K562 (cell line): Measurements from ENCODE around the gene TUBB6. TPM values are rescaled to one million over a fixed set of nuclear protein-coding genes. Genes with fewer than 3 reads are reported as not detected.

Source experiments
- ATAC-seq: fragments of 200-7000 bp; cut with Tn5 transposase; 3 replicates; pipeline ENCODE4 v1.9.1; 2020; ENCODE audit warnings: moderate library complexity
- BruUV-seq: library from RNA; stranded (reverse); fragments of 400-500 nt; replicated peaks from 2 replicates; lab custom pipeline; 2021; lab: Mats Ljungman, UMichigan
- CTCF ChIA-PET: fragments of 300-600 bp; formaldehyde crosslinking; extraction: SDS; loops from one replicate; lab custom pipeline; 2021; ENCODE audit warnings: low intra/inter-chr PET ratio; lab: Yijun Ruan, JAX
- POLR2A ChIA-PET: fragments of 300-600, 350-650 bp; sonication (Branson Sonifier 250); formaldehyde crosslinking; extraction: SDS; loops from one replicate; lab custom pipeline; 2021; ENCODE audit warnings: antibody characterized with exemption, inconsistent platforms; lab: Yijun Ruan, JAX
- DNase-seq, 4 experiments: peaks; one replicate each; pipeline versions ENCODE4 v3.0.0 to v3.0.0-alpha.2; 2011 to 2018; ENCODE audit warnings: low spot score in 3 of 4, mixed read lengths in 3 of 4; ENCODE audit errors: extremely low read depth in 1 of 4
- FAIRE-seq: peaks from 2 replicates; lab custom pipeline; 2011; peaks lifted over from hg19 to GRCh38; lab: Jason Lieb, UNC
- H2AFZ ChIP-seq: 2 replicates; pipeline ENCODE4 v1.6.0; 2011; ENCODE audit warnings: low read depth, low read length, control low read depth, inconsistent platforms
- H3K27ac ChIP-seq: fragments of 200-600 bp; 3 replicates; pipeline ENCODE4 v1.8.0; 2011; ENCODE audit warnings: low read depth, mild to moderate bottlenecking, control low read depth, inconsistent platforms, low read length, moderate library complexity, mixed read lengths; ENCODE audit errors: extremely low read depth
- H3K27me3 ChIP-seq, 2 experiments: fragments of 300-600 bp in 1 of 2; 2 replicates in 1 of 2; 3 replicates in 1 of 2; pipeline versions ENCODE4 v1.6.0 to v1.8.0; 2011; ENCODE audit warnings: inconsistent platforms in 2 of 2, low read length in 2 of 2, mild to moderate bottlenecking in 1 of 2, mixed read lengths in 1 of 2, moderate library complexity in 1 of 2; ENCODE audit not compliant: control insufficient read depth in 2 of 2, insufficient read depth in 2 of 2
- H3K36me3 ChIP-seq: fragments of 300-600 bp; 3 replicates; pipeline ENCODE4 v1.8.0; 2011; ENCODE audit warnings: mild to moderate bottlenecking, low read length, inconsistent platforms; ENCODE audit not compliant: control insufficient read depth, insufficient read depth
- H3K4me1 ChIP-seq, 2 experiments: fragments of 200-600 bp in 1 of 2; replicated peaks in 1 of 2; 2 replicates in 1 of 2; 3 replicates in 1 of 2; pipeline versions ENCODE4 v1.5.1 to v1.8.0; 2011; ENCODE audit warnings: inconsistent platforms in 2 of 2, low read length in 2 of 2, mild to moderate bottlenecking in 1 of 2, mixed read lengths in 1 of 2, moderate library complexity in 1 of 2; ENCODE audit not compliant: control insufficient read depth in 2 of 2, insufficient read depth in 2 of 2
- H3K4me2 ChIP-seq: 2 replicates; pipeline ENCODE4 v1.6.1; 2011; ENCODE audit warnings: low read length, control low read depth, inconsistent platforms, mixed read lengths; ENCODE audit not compliant: insufficient read depth
- H3K4me3 ChIP-seq: fragments of 200-600 bp; sonication (generic), shearing (Covaris generic); 2 replicates; pipeline ENCODE4 v1.5.1; 2016; ENCODE audit warnings: control low read depth, inconsistent platforms
- H3K79me2 ChIP-seq: fragments of 200-600 bp; 3 replicates; pipeline ENCODE4 v1.8.0; 2011; ENCODE audit warnings: low read length, inconsistent platforms; ENCODE audit not compliant: control insufficient read depth, insufficient read depth
- H3K9ac ChIP-seq, 2 experiments: 2 replicates each; pipeline versions ENCODE4 v1.6.0 to v1.6.1; 2011; ENCODE audit warnings: low read depth in 2 of 2, low read length in 2 of 2, control low read depth in 1 of 2, inconsistent platforms in 1 of 2, mild to moderate bottlenecking in 1 of 2, mixed read lengths in 1 of 2; ENCODE audit not compliant: insufficient read depth in 1 of 2
- H3K9me1 ChIP-seq: one replicate; pipeline ENCODE4 v1.6.0; 2011; ENCODE audit warnings: inconsistent platforms, mild to moderate bottlenecking, low read length, moderate library complexity; ENCODE audit not compliant: control insufficient read depth, insufficient read depth
- H3K9me3 ChIP-seq: replicated peaks from 2 replicates; pipeline ENCODE4 v1.5.1; 2011; ENCODE audit warnings: low read depth, low read length, inconsistent platforms; ENCODE audit not compliant: control insufficient read depth, insufficient read depth
- H4K20me1 ChIP-seq: replicated peaks from 2 replicates; pipeline ENCODE4 v1.6.1; 2011; ENCODE audit warnings: low read length, inconsistent platforms, mixed read lengths; ENCODE audit not compliant: control insufficient read depth, insufficient read depth
- CBX3 ChIP-seq, 2 experiments: IDR thresholded peaks; 1 replicate in 1 of 2; 2 replicates in 1 of 2; pipeline ENCODE4 v1.6.1; 2012; ENCODE audit warnings: inconsistent platforms in 2 of 2, low read length in 2 of 2, borderline replicate concordance in 1 of 2, control low read depth in 1 of 2
- DPF2 ChIP-seq: fragments of 450-650 bp; IDR thresholded peaks from 2 replicates; pipeline ENCODE4 v1.6.1; 2016
- ESRRA ChIP-seq: fragments of 450-650 bp; IDR thresholded peaks from 2 replicates; pipeline ENCODE4 v1.6.1; 2014; ENCODE audit warnings: low read depth, mild to moderate bottlenecking, moderate library complexity, borderline replicate concordance
- FOXK2 ChIP-seq, 2 experiments: fragments of 450-650 bp; IDR thresholded peaks in 1 of 2; conservative IDR thresholded peaks in 1 of 2; 2 replicates each; pipeline ENCODE4 v1.6.1; 2016; ENCODE audit warnings: low read depth in 2 of 2, mild to moderate bottlenecking in 1 of 2
- GATA2 ChIP-seq: sonication (generic); formaldehyde crosslinking; IDR thresholded peaks from 2 replicates; pipeline ENCODE4 v1.4.0; 2020; ENCODE audit warnings: mild to moderate bottlenecking, missing genetic modification reagents
- JUND ChIP-seq, 2 experiments: IDR thresholded peaks; 2 replicates in 1 of 2; 3 replicates in 1 of 2; pipeline ENCODE4 v1.6.1; 2011; ENCODE audit warnings: borderline replicate concordance in 2 of 2, low read depth in 2 of 2, low read length in 2 of 2, improper control_type of control experiment in 1 of 2, missing biosample characterization in 1 of 2, missing genetic modification characterization in 1 of 2, missing genetic modification reagents in 1 of 2
- MAFG ChIP-seq: fragments of 450-650 bp; conservative IDR thresholded peaks from 2 replicates; pipeline ENCODE4 v1.6.1; 2016; ENCODE audit warnings: missing genetic modification characterization, missing compliant biosample characterization
- PHF21A ChIP-seq: fragments of 450-650 bp; IDR thresholded peaks from 2 replicates; pipeline ENCODE4 v1.6.1; 2017; ENCODE audit warnings: low read depth, borderline replicate concordance
- RCOR1 ChIP-seq, 2 experiments: IDR thresholded peaks; 2 replicates each; pipeline ENCODE4 v1.6.1; 2012; ENCODE audit warnings: low read depth in 2 of 2, low read length in 2 of 2, borderline replicate concordance in 1 of 2, improper control_type of control experiment in 1 of 2
- RFX5 ChIP-seq: IDR thresholded peaks from 2 replicates; pipeline ENCODE4 v1.6.1; 2011; ENCODE audit warnings: low read depth, mild to moderate bottlenecking, improper control_type of control experiment, low read length
- SMARCA4 ChIP-seq: fragments of 450-650 bp; IDR thresholded peaks from 2 replicates; pipeline ENCODE4 v1.6.1; 2016
- SMARCE1 ChIP-seq: fragments of 450-650 bp; IDR thresholded peaks from 2 replicates; pipeline ENCODE4 v1.7.1; 2016; ENCODE audit warnings: mild to moderate bottlenecking
- SOX6 ChIP-seq: fragments of 450-650 bp; IDR thresholded peaks from 2 replicates; pipeline ENCODE4 v1.6.1; 2014; ENCODE audit warnings: mild to moderate bottlenecking
- TCF3 ChIP-seq: sonication (generic); formaldehyde crosslinking; IDR thresholded peaks from 2 replicates; pipeline ENCODE4 v1.4.0; 2020; ENCODE audit warnings: mild to moderate bottlenecking, missing genetic modification reagents
- ZBTB1 ChIP-seq: sonication (generic); formaldehyde crosslinking; IDR thresholded peaks from 2 replicates; pipeline ENCODE4 v1.8.1; 2023; ENCODE audit warnings: missing genetic modification reagents, low read depth, mild to moderate bottlenecking, borderline replicate concordance
- ZNF316 ChIP-seq: fragments of 450-650 bp; IDR thresholded peaks from 2 replicates; pipeline ENCODE4 v1.6.1; 2016
- ZNF384 ChIP-seq: IDR thresholded peaks from 2 replicates; pipeline ENCODE4 v1.6.1; 2012; ENCODE audit warnings: low read depth, low read length, improper control_type of control experiment
- ZNF766 ChIP-seq: fragments of 200-800 bp; sonication (Bioruptor generic); conservative IDR thresholded peaks from 2 replicates; pipeline ENCODE4 v1.6.1; 2016; ENCODE audit warnings: missing genetic modification characterization, missing compliant biosample characterization
- WGBS: fragments of 100-300 bp; shearing (Covaris generic); methylation state at CpG from one replicate; pipeline ENCODE4 v1.1.6; 2016; ENCODE audit warnings: low coverage, mixed read lengths; ENCODE audit not compliant: insufficient coverage; ENCODE audit errors: missing lambda C conversion rate; 5-methylcytosine and 5-hydroxymethylcytosine counted together
- in situ Hi-C: fragments of 300-500 bp; cut with MboI; formaldehyde crosslinking; loops from 4 replicates; pipeline ENCODE4 v1.15.0; 2018; ENCODE audit warnings: inconsistent platforms, mixed read lengths
- intact Hi-C: fragments of 100-400 bp; cut with micrococcal nuclease; formaldehyde crosslinking; loops from 2 replicates; pipeline ENCODE4 v1.14.2; 2022
- polyA plus RNA-seq, 8 experiments: library from polyadenylated mRNA; depleted of rRNA in 4 of 8; stranded (reverse) in 5 of 8; unstranded in 3 of 8; fragments of >200 nt; fragmentation: Nextera tagmentation in 2 of 8; fragmentation: Illumina TruSeq in 1 of 8; extraction: Ambion mirVana in 2 of 8; extraction: Trizol in 1 of 8; gene quantifications; 2 replicates each; pipeline versions ENCODE4 v1.2.1 to v1.2.3, GENCODE V29; 2011 to 2014; ENCODE audit warnings: inconsistent platforms in 1 of 8, missing spikeins in 1 of 8
- total RNA-seq, 7 experiments: library from RNA; depleted of rRNA in 6 of 7; stranded (reverse); fragments of >200 nt in 6 of 7; fragmentation: Illumina TruSeq in 2 of 7; extraction: Trizol in 2 of 7; gene quantifications; 2 replicates each; pipeline versions ENCODE4 v1.2.1 to v1.2.3, GENCODE V29; 2011 to 2021; ENCODE audit warnings: low replicate concordance in 1 of 7

The TUBB6 gene
- total and polyA plus RNA-seq, 9 of the 15 experiments (the other 6 are each of a cell fraction or from before 2014, with no cell fraction given): 43.9 to 404 (median 81.1) TPM

DNA sequence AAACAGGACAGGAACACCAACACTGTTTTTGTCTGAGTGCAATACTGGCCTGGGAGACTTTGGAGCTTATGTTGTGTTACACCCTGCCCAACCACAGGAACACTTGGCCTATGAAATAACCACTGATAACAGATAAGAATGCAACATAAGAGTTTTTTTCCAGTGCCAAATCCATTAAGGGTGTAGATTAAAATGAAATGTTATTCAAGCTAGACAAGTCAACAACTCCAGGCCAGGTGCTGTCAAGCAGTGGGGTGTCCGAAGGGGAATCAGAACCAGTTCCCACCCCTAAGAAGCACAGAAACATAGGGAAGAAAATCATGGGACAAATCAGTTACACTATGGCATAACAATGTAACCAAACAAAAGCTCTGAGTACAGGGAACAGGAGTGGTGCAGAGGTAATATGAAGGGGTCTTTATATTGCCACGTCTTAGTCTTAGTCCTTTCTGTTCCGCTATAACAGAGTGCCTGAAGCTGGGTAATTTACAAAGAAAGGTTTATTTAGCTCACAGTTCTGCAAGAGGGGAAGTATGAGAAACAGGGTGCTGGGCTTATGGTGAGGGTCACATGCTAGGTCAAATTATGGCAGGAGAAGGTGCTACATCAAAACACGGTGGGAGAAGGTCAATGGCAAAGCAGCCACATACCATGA is 65.2 kb downstream of the TUBB6 start:
- intact Hi-C loops: no loop called here
- Histone ChIP-seq H3K4me2 (peak overlapping the region; percentile 49), H3K27ac (peak overlapping the region; percentile 12; the same call in 1 of the 3 replicates), H3K9me3 (no peaks in the 10 kb centered on the region), H2AFZ (no peak overlapping the region), H3K27me3 (no peaks in the 10 kb centered on the region), H3K4me3 (no peak overlapping the region), H3K9ac (no peak overlapping the region), H3K4me1 (peaks cover 28 to 33% of the 10 kb centered on the region in 2 experiments)
- DNase-seq (peak in 2 of 4 experiments; percentile 40 to 53), ATAC-seq (no peak)
- CTCF ChIA-PET: no interaction called here
- in situ Hi-C loops: no loop called here
- peak; percentile 33; the same call in 1 of the 2 replicates for TF ChIP-seq ESRRA
- no peak for TF ChIP-seq CBX3 (IDR thresholded peaks at IDR 0.05; ENCODE audit: borderline replicate concordance in 1 of 2, low read length in 2 of 2)
- no peak for TF ChIP-seq ZBTB1 (CRISPR knock-in tag)
- peak; percentile 40; the same call in 1 of the 2 replicates for TF ChIP-seq SOX6
- TF ChIP-seq ZNF766 (CRISPR knock-in tag): peak; percentile 90
- 0 out of 2 replicates have a peak, but pooled peaks have one; percentile 22 for TF ChIP-seq DPF2
- 0 out of 2 replicates have a peak, but pooled peaks have one; percentile 20 for TF ChIP-seq SMARCE1
- TF ChIP-seq MAFG: peak; percentile 24; the same call in 1 of the 2 replicates
- no peak for TF ChIP-seq JUND (IDR thresholded peaks at IDR 0.05; ENCODE audit: borderline replicate concordance, low read depth, low read length)
- no peak; the same call in 2 of the 3 replicates for TF ChIP-seq JUND (tag; IDR thresholded peaks at IDR 0.05; ENCODE audit: borderline replicate concordance, low read depth, low read length)
- TF ChIP-seq GATA2 (CRISPR knock-in tag): peak; percentile 59; the same call in 1 of the 2 replicates
- peak; percentile 15; the same call in 1 of the 2 replicates for TF ChIP-seq ZNF316
- TF ChIP-seq TCF3 (CRISPR knock-in tag): peak; percentile 36
- TF ChIP-seq SMARCA4: peak; percentile 53; the same call in 1 of the 2 replicates
- no peak for TF ChIP-seq RFX5
- peak; percentile 23; the same call in 1 of the 2 replicates for TF ChIP-seq PHF21A
- peak in 1 of 2 experiments; percentile 51; a peak in 1 of 4 replicates for TF ChIP-seq RCOR1 (IDR thresholded peaks at IDR 0.05; ENCODE audit: borderline replicate concordance in 1 of 2, low read depth in 2 of 2, low read length in 2 of 2)
- TF ChIP-seq ZNF384: peak; percentile 40; the same call in 1 of the 2 replicates
- TF ChIP-seq FOXK2 (conservative IDR thresholded peaks at IDR 0.05 in 1 of 2, IDR thresholded peaks at IDR 0.05 in 1 of 2; ENCODE audit: low read depth in 2 of 2): 0 out of 4 replicates have a peak, but pooled peaks of 1 of the 2 experiments have one; percentile 12
- TF ChIP-seq, all 486 proteins: peak for 14
- Histone ChIP-seq H4K20me1 (peaks cover 32% of the 10 kb centered on the region), H3K36me3 (peaks cover 56% of the 10 kb centered on the region), H3K79me2 (peaks cover 79% of the 10 kb centered on the region), H3K9me1 (peaks cover 3% of the 10 kb centered on the region)
- no TSS peak for BruUV-seq
- peak; percentile 78 for FAIRE-seq
- POLR2A ChIA-PET: interaction anchor here (0.6 to 2.3 kb wide), 9 partner anchors 9 to 352 kb away, joined by 3 to 23 read pairs (median 3); no protein-coding TSS in a partner anchor
- 28% methylated on average over 4 of the region's 4 CpGs for WGBS
